HG03439 (cell line): Measurements from ENCODE around the gene HTR2B.
"Not testable (repeated sequence)": the region's sequence is repeated elsewhere in the genome, so short reads cannot be mapped to it uniquely, and the experiment has no call there.

Experiments used
- ATAC-seq: cut with Tn5 transposase; IDR thresholded peaks from one replicate; pipeline ENCODE4 v1.9.1; 2021; ENCODE audit warnings: mild to moderate bottlenecking, moderate library complexity; ENCODE audit not compliant: unreplicated experiment

Gene HTR2B

DNA sequence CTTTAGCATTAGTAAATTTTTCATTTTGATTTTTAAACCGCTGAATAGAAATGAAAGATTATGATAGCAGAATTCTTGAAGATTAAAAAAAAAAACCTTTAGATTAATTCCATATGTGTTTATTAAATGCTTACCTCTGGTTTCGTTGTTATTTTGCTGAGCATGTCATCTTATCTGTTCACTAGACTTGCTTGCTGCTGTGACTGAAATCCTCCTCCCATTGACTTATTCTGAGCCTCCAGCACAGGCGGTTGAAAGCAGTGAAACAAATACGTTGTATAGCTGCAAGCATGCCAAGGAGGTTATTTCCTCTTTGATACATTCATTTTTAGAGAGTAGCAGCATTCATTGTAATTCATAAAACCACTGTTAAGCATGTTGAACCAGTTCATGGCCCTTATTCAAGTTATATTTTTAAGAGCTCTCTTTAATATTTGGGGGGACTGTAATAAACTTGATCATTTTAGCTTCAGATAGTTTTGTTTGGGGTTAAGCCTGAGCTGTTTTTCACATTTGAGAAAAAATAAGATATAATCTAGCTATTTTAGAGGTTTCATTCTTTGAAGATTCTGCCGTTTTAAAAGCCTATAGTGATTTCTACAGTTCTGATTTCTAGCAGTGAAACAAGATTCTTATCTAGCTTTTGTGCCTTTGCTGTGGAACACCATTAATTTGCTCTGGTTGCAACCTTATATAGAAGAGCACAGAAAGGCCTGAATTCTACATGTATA is at the start of gene HTR2B:
Gene HTR2B (minus strand): TSS at position 205 of the 731 bp plus-strand sequence. CDS start 1,278 bp downstream, outside the sequence.
- ATAC-seq: no peak

DNA sequence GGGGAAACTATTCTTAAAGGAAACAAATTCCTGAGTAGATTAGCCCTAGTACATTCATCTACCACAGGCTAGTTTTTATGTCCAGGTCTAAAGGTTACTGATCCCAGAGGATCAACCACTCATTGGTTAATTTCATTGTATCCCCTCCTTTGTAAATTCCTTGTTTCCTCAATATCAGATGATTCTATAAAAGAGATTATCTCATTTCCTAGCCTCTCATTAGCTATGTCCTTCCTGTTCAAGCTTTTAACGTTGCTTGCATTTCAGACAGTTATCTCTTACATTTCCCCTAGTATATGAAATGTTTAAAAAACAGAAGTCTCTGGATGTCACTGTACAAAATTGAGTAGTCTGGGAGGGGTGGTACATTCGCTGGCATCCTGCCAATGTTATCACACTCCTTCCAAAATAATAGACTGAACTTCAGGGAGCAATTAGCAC is 49.4 kb upstream of the HTR2B start:
- ATAC-seq: no peak

DNA sequence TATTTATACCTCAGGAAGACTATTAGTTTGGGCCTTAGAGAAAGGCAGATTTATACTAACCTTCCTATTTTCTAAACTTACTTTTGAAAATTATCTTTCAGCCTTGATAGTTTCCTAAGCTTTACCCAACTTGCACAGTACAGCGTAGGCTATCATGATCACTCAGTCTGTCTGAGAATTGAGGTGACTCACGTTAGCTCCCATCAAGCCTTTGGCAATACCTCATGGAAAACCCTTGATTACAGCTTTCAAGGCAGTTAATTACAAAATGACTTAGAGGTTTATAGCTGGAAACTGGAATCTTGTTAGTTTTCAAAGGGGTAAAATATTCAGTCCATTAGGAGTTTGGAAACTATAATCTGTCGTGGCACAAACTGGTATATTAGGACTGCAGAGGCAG is 47.2 kb upstream of the HTR2B start:
- ATAC-seq: no peak

DNA sequence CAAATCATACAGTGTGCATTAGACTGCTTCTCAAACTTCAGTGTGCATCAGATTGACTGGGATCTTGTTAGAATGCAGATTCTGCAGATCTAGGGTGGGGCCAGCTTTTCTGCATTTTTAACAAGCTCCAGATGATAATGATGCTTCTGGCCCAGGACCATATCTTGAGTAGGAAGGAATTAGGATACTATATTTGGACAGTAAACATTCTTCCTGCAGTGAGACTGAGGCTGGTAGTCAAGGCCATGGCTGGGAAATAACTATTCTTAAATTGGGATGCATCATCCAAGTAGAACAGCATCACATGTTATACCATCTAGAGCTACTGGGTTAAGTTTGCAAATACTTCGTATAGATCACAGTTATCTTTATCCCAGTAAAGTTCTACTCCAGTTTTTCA is 45.2 kb upstream of the HTR2B start:
- no peak for ATAC-seq

DNA sequence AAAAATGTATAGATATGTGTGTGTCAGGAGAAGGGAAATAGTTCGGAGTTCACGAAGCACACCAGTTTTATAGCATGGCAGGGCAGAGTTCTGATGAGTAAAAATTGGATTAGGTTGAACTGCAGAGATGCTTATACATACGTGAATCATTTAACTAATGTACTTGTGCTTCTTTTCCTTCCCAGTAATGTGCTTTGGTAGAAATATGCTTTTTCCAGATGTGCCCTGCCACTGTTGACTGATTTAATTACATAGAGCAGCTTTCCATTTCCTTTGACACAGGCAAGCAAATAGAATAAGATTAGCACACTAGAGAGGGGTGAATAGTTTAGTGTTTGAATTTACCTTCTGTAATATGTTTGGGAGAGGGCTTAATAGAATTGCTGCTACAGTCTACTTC is 44.6 kb upstream of the HTR2B start:
- ATAC-seq: no peak

DNA sequence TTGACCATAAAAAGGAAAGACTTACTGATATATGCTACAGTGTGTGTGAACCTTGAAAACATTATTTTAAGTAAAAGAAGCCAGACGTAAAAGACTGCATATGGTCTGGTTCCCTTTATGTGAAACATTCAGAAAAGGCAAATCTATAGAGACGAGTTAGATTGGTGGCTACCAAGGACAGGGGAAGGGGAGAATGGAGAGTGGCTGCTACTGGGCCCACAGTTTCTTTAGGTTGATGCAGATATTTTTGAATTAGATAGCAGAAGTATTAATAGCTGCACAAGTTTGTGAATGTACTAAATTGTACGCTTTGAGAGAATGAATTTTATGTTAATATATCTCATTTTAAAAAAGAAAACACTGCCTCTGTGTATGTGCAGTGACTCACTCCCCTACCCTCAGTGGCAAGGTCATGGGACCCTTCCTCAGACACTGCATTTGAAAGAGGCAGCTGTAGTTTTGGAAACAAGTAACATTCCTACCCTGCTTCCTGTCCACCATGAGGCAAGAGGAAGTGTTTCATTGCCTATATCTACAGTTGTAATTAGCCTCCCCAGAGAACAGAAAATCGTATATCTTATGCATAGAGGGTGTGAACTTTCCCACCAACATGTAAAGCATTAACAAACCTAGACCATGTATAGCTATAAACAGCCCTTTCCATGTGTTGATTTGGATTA is 43.8 kb upstream of the HTR2B start:
- no peak for ATAC-seq

DNA sequence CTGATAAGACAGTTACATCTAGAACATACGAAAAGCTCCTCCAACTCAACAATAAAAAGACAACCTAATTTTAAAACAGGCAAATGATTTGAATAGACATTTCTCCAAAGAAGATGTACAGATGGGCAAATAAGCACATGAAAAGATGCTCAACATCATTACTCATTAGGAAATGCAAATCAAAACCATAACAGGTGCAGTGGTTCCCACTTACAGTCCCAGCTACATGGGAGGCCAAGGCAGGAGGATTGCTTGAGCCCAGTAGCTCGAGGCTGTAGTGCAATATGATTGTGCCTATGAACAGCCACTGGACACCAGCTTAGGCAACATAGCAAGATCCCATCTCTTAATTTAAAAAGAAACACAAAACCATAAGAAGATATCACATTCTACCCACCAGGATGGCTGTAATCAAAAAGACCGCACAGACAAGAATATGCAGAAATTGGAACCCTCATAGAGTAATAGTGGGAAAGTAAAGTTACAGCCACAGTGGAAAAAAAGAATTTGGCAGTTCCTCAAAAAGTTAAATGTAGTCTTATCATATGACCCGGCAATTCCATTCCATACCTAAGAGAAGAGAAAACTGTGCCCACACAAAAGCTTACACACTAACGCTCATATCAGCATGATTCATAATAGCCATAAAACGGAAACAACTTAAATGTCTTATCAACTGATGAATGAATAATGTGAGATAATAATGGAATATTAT is 43.1 kb upstream of the HTR2B start:
- ATAC-seq: no peak

DNA sequence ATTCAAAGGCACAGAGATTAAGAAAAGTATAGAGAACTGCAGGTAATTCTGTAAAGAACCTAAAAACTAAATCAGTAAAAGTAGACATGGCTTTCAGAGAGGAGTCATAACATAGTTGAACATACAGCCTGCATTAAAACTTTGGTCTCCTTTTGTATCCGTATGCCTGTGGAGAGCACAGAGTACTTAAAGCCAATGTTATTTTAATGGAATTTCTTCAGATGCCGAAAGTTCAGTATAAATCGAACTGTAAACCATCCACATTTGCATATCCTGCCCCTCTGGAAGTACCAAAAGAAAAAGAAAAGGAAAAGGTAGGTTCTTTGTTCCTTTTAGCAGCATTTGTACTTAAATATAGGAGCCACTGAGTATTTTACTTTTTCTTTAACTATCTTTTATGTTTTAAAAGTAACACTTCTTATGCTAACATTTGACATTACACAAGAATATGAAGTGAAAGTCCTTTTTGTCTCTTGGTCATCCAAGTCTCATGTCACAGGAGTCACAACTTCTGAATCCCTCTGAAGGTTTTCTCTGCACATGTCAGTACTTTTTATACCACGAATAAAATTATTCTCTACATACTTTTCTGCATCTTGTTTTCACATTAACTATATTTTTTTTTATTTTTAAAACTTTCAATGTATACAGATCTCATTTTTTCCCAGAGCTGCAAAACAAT is 38.7 kb upstream of the HTR2B start:
- ATAC-seq: no peak

DNA sequence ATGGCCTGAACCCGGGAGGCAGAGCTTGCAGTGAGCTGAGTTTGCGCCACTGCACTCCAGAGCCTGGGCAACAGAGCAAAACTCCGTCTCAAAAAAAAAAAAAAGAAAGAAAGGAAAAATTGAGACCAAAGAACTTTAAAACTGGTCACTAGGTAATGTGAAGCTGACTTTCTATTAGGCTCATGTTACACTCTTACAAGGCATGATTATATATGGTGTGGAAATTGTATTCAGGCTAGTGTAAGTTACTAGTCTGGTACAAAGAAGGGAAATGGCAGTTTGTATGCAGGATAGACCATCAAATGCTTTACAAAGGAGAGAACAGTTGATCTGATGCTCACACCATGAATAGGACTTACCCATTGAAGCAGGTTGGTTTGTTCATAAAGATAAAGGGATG is 38.2 kb upstream of the HTR2B start:
- no peak for ATAC-seq

DNA sequence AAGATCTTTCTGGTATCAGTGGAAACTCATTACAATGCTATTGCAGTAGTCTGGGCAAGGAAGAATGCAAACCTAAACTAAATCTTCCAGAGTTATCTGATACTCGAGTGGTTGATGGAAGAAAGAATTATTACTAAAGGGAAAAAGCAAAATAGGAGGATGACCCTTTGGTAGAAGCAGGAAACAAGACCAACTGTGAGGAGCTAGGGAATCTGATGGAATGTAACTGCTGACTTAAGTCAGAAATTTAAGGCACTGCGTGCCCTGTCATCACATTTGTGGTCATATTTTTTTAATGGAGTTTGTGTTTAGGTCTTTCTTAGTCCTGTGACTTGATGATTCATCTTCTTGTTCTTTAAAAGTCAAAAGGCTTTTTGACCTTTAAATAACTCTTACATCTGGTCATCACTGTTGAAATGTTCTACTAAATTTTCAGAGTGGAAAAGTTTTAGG is 37.1 kb upstream of the HTR2B start:
- ATAC-seq: no peak

DNA sequence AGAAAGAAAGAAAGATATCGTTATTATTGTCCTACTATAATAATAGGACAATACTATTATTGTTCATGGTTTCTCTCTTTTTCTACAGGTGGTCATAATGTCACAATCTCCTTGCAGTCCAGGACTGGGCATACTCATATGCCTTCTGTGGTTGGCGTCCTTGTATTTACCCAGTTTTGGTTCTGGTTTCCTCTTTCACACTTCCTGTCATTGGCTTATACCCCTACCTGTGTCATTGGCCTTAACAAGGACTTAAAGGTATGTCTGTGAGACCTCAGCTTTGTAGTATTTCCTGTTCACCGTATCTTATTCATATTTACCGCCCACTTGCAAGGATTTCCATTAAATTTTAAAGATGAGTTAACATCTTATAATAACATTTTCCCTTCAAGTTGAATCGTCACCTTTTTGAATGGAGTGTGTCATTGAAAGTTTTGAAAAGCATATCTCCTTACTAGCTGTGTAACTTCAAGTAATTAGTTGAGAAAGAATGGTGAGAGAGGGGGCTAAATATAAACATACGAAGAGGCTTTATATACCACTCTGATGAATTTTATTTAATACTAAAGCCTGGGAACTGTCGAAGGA is 36.5 kb upstream of the HTR2B start:
- ATAC-seq: no peak

DNA sequence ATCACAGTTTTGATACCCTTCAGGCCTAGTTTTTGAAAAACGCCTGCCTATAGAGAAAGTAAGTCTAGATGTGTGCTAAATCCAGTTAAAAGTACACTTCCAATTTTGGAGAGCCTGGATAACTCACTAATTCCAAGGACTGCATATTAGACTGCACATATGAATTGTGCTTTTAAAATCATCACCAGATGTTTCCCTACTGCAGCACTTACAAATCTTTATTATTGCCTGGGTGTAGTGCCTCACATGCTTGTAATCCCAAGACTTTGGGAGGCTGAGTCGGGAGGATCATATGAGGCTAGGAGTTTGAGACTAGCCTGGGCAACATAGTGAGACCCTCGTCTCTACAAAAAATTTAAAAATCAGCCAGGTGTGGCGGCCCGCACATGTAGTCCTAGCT is 35.9 kb upstream of the HTR2B start:
- ATAC-seq: no peak

DNA sequence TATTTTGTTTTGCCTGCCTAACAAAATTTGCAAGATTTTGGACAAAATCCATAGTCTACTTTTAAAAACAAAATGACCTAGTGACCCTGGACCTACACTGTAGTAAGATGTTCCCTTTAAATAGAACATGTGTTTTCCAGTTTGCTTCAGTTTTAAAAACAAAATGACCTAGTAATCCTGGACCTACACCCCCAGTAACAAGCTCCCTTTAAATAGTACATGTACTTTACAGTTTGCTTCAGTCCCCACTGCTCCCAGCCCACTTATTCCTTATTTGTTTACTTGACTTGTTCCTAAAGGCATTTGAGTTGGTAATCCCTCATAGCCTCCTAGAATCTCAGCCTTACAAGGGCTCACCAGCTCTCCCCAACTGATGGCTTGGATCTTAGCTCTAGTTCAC is 34.5 kb upstream of the HTR2B start:
- ATAC-seq: no peak

DNA sequence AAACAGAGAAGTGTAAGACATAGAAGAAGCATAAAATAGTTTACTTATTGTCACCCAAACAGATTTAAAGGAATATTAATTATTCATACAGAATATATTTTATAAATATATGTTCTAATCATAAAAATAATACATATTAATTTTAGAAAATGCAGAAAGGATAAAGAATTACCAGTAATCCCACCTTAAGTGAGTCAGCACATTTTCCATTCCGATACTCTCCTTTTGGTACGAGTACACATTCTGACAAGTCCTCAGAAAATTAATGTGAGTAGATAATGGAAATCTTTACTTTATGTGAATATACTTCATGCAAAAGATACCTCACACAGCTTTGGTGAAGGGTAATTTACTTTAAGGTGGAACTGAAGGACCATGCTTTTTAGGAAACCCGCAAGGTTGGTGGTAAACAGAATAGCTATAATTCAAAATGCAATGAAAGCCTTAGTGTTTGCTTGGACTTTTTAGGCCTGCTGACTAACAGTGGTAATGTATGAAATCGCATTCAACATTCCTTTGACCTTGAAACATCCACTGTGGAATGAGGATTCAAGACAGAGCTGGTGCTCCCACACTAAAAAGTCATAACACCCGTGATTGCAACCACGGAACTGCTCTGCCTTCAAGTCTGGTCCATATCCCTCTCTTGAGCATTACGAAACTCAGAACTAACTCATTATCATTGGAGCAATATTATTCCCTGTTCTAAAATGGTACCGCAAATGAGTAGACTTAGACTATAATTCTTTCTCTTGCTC is 28.1 kb upstream of the HTR2B start:
- no peak for ATAC-seq

DNA sequence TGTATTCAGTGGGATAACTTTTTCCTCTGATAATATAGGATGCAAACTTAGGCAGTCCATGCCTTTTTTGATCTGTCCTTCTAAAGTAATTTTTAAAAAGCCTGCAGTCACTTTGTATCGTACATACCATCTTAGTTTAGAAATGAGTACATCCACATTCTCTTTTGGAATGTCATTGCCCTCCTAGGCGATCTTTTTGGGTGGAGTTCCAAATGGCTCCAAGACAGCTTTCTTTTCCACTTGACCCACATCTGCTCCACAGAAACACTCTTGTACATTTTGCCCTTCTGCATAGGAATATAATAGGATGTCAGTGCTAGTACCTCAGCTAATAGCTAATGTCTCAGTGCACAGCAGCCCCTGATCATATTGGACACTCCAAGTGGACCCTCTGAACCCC is 21.8 kb upstream of the HTR2B start:
- no peak for ATAC-seq

DNA sequence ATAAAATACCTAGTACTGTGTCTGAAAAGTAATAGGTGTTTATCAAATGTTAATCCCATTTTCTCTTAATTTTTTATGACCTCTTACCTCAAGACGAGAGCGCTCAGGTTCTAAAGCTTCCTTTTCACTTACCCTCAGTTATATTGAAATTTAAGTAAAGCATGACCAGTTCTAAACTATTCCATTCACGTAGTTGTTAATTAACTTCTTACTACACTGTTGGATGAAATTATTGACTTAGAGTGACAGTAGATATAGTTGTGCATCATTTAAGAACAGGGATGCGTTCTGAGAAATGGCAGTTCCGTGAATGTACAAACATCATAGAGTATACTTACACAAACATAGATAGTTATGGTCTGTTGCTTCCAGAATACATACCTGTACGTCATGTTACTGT is 20.1 kb upstream of the HTR2B start:
- no peak for ATAC-seq

DNA sequence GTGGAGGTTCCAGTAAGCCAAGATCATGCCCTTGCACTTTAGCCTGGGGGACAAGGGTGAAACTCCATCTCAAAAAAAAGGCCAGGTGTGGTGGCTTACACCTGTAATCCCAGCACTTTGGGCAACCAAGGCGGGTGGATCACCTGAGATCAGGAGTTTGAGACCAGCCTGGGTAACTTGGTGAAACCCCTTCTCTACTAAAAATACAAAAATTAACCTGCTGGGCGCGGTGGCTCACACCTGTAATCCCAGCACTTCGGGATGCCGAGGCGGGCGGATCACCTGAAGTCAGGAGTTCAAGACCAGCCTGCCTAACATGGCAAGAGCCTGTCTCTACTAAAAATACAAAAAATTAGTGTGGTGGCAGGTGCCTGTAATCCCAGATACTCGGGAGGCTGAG is 16.0 kb upstream of the HTR2B start:
- ATAC-seq: not testable (repeated sequence)

DNA sequence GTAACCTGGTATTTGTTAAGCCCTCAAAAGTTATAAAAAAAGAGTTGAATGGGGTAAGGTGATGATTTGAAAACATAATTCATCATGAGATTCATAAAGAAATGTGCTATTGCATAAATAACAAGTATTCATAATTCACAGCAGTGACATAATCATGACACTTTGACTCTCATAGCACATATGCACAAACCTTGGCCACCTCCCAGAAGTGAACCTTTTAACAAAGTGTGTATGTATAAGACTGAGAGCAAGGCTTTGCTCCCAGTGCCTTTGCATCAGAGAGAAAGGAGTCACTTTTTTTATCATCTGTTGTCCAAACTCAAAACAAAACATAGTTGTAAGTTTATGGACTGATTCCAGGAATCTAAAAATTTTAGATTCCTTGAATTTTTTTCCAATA is 15.0 kb upstream of the HTR2B start:
- no peak for ATAC-seq

DNA sequence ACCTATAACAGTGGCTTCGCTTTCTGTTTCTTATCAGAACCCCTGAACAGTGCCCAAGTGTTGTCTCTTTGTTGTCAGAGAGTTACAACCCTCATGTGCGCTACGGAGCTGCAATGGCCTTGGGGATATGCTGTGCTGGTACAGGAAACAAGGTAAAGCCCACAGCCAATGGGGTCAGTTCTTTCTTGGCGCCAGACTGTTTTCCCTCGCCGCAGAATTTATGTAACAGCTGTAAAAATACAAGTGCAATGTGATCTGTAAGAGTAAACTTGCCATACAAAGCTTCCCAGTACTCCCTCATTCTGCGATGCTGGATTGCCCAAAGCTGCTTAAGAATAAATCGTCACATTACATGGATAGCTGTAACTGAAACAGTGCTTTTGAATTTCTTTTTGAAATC is 13.9 kb upstream of the HTR2B start:
- no peak for ATAC-seq
